Osteocyte (in vitro differentiated cells): Measurements from ENCODE around the gene ZNF202. TPM values are rescaled to one million over a fixed set of nuclear protein-coding genes. Genes with fewer than 3 reads are reported as not detected.

ENCODE experiments used
- DNase-seq: peaks from one replicate; pipeline ENCODE4 v3.0.0; 2021; ENCODE audit warnings: mixed read lengths; ENCODE audit not compliant: unreplicated experiment; ENCODE audit errors: extremely low spot score
- H3K27ac Mint-ChIP-seq: one replicate; pipeline ENCODE4 v1.8.0; 2021; ENCODE audit warnings: mild to moderate bottlenecking, mixed read lengths; ENCODE audit not compliant: unreplicated experiment
- H3K27me3 Mint-ChIP-seq: one replicate; pipeline ENCODE4 v1.8.0; 2021; ENCODE audit warnings: mixed read lengths; ENCODE audit not compliant: unreplicated experiment
- H3K36me3 Mint-ChIP-seq: one replicate; pipeline ENCODE4 v1.8.0; 2021; ENCODE audit warnings: mixed read lengths; ENCODE audit not compliant: unreplicated experiment
- H3K4me1 Mint-ChIP-seq: one replicate; pipeline ENCODE4 v1.8.0; 2021; ENCODE audit warnings: mixed read lengths; ENCODE audit not compliant: unreplicated experiment
- H3K4me3 Mint-ChIP-seq: one replicate; pipeline ENCODE4 v1.8.0; 2021; ENCODE audit warnings: mild to moderate bottlenecking, moderate library complexity, mixed read lengths; ENCODE audit not compliant: unreplicated experiment
- H3K9me3 Mint-ChIP-seq: one replicate; pipeline ENCODE4 v1.8.0; 2021; ENCODE audit warnings: mixed read lengths; ENCODE audit not compliant: unreplicated experiment
- total RNA-seq: library from RNA; stranded (reverse); gene quantifications from 2 replicates; pipeline ENCODE4 v1.2.1, GENCODE V29; 2021
- TF ChIP-seq, protein P1 (sequence below): fragments of 200-600 bp; sonication (generic); IDR thresholded peaks from 2 replicates; pipeline ENCODE4 v1.5.0; 2021; ENCODE audit warnings: antibody characterized with exemption, mild to moderate bottlenecking, moderate library complexity

The ZNF202 gene
- total RNA-seq, 1 donor from 2014 or later, result 11.2 TPM

DNA sequence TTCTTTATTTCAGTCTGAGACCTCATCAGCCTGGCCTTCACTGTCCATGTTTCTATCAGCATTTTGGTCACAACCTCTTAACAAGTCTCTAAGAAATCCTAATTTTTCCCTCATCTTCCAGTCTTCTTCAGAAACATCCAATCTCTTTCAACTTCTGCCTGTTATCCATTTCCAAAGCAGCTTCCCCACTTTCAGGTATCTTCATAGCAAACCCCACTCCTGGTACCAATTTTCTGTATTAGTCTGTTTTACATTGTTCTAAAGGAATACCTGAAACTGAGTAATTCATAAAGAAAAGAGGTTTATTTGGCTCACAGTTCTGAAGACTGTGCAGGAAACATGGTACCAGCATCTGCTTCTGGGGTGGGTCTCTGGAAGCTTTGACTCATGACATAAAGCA lies 21.0 kb upstream of the ZNF202 start:
- Mint-ChIP-seq H3K4me3 (no peak overlapping the region), H3K4me1 (no peaks in the 10 kb centered on the region), H3K9me3 (peaks cover 11% of the 10 kb centered on the region), H3K27me3 (peaks cover 8% of the 10 kb centered on the region), H3K27ac (no peak overlapping the region), H3K36me3 (no peaks in the 10 kb centered on the region)
- TF ChIP-seq, protein P1, sequence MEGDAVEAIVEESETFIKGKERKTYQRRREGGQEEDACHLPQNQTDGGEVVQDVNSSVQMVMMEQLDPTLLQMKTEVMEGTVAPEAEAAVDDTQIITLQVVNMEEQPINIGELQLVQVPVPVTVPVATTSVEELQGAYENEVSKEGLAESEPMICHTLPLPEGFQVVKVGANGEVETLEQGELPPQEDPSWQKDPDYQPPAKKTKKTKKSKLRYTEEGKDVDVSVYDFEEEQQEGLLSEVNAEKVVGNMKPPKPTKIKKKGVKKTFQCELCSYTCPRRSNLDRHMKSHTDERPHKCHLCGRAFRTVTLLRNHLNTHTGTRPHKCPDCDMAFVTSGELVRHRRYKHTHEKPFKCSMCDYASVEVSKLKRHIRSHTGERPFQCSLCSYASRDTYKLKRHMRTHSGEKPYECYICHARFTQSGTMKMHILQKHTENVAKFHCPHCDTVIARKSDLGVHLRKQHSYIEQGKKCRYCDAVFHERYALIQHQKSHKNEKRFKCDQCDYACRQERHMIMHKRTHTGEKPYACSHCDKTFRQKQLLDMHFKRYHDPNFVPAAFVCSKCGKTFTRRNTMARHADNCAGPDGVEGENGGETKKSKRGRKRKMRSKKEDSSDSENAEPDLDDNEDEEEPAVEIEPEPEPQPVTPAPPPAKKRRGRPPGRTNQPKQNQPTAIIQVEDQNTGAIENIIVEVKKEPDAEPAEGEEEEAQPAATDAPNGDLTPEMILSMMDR, result no peak
- DNase-seq, result no peak

DNA sequence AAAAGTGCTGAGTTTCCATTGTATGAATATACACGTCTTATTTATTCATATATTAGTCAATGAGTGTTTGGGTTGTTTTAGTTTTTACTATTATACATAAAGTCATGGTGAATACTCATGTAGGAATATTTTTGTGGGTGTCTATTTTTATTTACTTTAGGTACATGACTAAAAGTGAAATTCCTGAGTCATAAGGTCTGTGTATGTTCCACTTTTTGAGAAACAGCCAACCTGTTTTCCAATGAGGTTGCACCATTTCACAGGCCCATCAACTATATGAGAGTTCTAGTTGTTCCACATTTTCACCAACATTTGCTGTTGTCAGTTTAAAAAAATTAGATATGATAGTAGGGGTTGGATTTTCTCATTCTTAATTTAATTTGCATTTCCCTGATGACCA lies 19.4 kb upstream of the ZNF202 start:
- Mint-ChIP-seq H3K36me3 (no peaks in the 10 kb centered on the region), H3K4me1 (no peaks in the 10 kb centered on the region), H3K27me3 (peaks cover 16% of the 10 kb centered on the region), H3K4me3 (no peak overlapping the region), H3K27ac (no peak overlapping the region), H3K9me3 (peaks cover 11% of the 10 kb centered on the region)
- no peak for DNase-seq
- TF ChIP-seq, protein P1, result no peak

DNA sequence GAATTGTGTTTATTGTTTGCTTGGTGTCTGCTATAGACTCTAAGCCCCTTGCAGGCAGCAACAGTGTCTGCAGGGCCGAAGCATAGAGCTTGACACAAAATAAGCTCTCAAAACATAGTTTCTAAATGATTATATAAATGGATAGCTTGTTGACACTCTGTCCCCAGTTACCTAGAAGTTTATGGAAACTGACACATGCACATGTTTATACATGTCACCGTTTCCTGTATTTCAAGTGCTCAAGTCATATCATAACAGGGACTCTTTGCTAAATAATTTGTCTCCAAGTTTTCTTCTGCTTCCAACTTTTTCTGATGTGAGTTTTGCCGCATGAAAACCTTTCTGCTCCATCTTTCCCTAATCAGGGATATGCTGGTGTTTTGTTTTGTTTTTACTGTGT lies 16.5 kb upstream of the ZNF202 start:
- H3K4me1 Mint-ChIP-seq, result no peaks in the 10 kb centered on the region
- TF ChIP-seq, protein P1, result no peak
- H3K27me3 Mint-ChIP-seq, result peaks cover 20% of the 10 kb centered on the region

DNA sequence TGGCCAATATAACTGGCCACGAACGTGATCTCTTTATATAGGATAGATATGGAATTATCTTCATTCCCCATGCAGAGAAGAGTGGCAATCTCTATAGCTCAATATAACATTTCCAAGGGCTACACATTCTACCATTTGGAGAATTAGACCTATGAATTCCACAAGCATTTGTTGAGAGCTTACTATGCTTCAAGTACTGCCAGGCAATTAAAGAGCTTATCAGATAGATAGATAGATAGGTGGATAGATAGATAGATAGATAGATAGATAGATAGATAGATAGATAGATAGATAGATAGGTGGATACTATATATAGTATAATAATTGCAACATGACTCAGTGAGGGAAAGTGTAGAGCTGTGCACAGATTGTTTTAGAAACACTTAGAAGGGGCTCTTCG lies 14.4 kb upstream of the ZNF202 start:
- Mint-ChIP-seq H3K9me3 (no peaks in the 10 kb centered on the region), H3K4me1 (no peaks in the 10 kb centered on the region), H3K4me3 (no peak overlapping the region), H3K36me3 (no peaks in the 10 kb centered on the region), H3K27me3 (peaks cover 37% of the 10 kb centered on the region), H3K27ac (no peak overlapping the region)
- no peak for DNase-seq
- TF ChIP-seq, protein P1, result no peak

More for the DNA sequence above, 16.5 kb upstream of the ZNF202 start:
- no peak overlapping the region for H3K27ac Mint-ChIP-seq
- no peak for DNase-seq
- peaks cover 8% of the 10 kb centered on the region for H3K9me3 Mint-ChIP-seq
- no peaks in the 10 kb centered on the region for H3K36me3 Mint-ChIP-seq
- no peak overlapping the region for H3K4me3 Mint-ChIP-seq

DNA sequence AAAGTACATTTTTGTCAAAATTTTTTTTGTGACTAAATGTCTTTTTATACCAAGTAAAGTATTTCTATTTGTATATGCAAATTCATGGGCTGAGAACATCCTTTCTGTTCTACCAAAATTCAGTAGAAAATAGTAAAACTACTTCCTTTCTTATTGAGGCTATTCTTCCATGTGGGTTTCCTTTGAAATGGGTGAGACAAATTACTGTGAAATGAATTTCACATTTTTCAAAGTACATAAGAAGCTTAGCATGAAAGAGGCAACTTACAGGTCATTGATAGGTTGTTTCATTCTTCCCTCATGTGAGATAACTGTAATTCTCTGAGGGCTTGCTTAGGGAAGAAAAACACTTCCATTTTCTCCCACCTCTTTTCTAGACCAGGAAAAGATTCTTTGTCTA lies 13.9 kb upstream of the ZNF202 start:
- Mint-ChIP-seq H3K9me3 (no peaks in the 10 kb centered on the region), H3K27me3 (peaks cover 39% of the 10 kb centered on the region), H3K27ac (no peak overlapping the region), H3K36me3 (no peaks in the 10 kb centered on the region), H3K4me3 (no peak overlapping the region), H3K4me1 (no peaks in the 10 kb centered on the region)
- DNase-seq, result no peak
- TF ChIP-seq, protein P1, result no peak
